Hepatocyte (in vitro differentiated cells): Measurements from ENCODE around the gene ULK1.

Source experiments
- CTCF ChIP-seq: fragments of 200-600 bp; sonication (generic); IDR thresholded peaks from 2 replicates; pipeline ENCODE4 v1.5.1; 2016; ENCODE audit warnings: antibody characterized with exemption, mild to moderate bottlenecking; ENCODE audit not compliant: poor library complexity
- EZH2phosphoT487 ChIP-seq: fragments of 200-600 bp; sonication (generic); IDR thresholded peaks from one replicate; pipeline ENCODE4 v1.6.1; 2018; ENCODE audit warnings: antibody characterized with exemption, mild to moderate bottlenecking, low read depth, moderate library complexity; ENCODE audit not compliant: unreplicated experiment, severe bottlenecking

DNA sequence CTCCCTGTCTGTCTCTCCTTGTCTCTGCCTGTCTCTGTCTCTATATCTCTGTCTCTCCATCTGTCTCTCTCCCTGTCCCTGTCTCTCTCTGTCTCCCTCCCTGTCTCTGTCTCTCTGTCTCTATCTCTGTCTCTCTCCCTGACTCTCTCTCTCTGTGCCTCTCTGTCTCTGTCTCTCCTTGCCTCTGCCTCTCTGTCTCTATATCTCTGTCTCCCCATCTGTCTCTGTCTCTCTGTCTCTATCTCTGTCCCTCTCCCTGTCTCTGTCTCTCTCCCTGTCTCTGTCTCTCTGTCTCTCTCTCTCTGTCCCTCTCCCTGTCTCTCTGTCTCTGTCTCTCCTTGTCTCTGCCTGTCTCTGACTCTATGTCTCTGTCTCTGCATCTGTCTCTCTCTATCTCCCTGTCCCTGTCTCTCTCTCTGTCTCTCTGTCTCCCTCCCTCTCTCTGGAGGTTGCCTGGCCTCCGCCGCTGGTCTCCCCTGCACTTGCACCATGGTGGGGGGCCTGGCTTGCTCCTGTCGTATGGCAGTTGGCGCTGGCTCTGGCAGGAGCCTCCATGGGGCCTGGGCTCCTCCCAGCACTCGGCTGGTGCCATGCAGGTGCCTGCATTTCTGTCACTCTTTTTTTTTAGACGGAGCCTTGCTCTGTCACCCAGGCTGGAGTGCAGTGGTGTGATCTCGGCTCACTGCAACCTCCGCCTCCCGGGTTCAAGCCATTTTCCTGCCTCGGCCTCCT, 37.9 kb upstream of the ULK1 start:
- TF ChIP-seq CTCF (no peak), EZH2phosphoT487 (no peak)
